Activated gamma-delta T cell treated with Interleukin-2 at 50 U/mL for 16 hours (primary cell): ENCODE measurements around the gene RPL35.
A peak's percentile ranks its signal among the peaks of the same experiment; 100 is the strongest.

Source experiments
- DNase-seq: peaks from one replicate; pipeline ENCODE4 v3.0.0-alpha.2; 2020

The RPL35 gene

DNA sequence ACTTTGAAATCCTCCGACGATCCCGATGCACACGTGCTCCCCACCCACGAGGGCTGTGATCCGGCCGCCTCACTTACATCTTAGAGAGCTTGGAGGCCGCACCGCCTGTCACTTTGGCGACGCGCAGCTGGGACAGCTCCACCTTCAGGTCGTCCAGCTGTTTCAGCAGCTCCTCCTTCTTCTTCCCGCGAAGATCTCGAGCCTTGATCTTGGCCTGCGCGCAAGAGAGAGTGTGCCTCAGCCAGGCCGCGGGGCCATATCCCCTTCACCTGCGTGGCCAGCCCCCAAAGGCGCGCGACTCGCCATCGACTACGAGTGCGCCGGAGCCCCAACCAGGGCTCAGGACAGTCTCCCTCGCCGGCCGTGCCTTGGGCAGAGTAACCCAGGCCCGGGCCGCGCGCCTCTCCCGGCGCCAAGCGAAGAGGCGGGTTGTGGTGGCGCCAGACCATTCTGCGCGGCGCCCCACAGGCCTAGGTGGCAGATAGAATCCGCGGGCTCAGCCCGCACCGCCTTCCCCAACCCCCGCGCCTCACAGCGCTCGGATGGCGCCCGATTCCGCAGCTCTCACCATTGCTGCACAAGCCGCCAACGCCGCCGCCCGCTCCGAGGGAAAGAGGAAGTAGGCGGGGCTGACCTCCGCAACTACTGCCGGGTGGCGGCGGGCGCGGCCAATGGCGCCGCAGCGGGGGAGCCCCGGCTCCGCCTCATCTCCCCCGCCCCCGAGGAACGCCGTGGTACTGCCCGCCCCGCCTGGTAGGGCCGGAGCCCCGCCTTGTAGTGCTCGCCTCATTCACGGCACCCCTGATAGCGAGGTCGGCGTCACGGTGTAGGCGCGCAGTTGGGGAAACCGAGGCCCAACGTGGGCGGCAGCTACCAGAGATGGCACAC is at the start of gene RPL35, which contains the start of gene ARPC5L:
Gene RPL35, minus strand, starts transcription at position 616 of the 888 bp plus-strand sequence. Its CDS starts 45 bp downstream, at position 571.
Gene ARPC5L, plus strand, starts transcription at position 789 of the 888 bp plus-strand sequence. CDS start 7,161 bp downstream, outside the sequence.
- DNase-seq, result peak; percentile 95

DNA sequence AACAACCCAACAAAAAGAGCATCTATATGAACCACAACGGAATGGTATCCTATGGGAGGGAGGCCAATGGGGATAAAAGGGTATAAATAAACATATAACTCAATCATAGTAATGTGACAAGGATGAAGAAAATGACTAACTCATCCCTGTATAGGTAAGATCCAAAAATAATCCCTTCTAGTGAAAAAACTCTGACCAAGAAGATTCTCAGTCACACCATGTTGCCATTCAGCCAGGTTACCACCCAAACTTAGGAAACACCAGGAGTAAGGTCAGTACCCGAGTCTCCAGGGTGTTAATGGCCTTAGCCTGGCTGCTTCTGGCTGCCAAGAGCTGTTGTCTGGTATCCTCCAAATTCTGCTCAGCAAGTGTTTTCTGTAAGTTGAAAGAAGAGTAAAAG is 46.3 kb upstream of the RPL35 start:
- DNase-seq, result no peak

DNA sequence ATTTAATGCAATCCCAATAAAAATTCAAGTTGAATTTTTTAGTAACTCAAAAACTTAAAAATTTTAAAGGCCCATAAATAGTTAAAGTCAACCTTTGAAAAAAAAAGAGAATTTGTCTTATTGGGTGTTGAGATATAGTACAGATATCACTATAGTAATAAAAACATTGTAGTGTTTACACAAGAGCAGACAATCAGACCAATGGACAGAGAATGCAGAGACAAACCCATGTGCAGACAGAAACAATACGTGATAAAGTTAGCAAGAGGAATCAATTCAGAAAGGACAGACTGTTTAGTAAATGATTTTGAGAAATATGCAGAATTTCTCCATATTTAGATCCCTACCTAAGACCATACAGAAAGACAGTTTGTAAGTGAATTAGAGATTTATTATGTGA is 45.2 kb upstream of the RPL35 start:
- no peak for DNase-seq

DNA sequence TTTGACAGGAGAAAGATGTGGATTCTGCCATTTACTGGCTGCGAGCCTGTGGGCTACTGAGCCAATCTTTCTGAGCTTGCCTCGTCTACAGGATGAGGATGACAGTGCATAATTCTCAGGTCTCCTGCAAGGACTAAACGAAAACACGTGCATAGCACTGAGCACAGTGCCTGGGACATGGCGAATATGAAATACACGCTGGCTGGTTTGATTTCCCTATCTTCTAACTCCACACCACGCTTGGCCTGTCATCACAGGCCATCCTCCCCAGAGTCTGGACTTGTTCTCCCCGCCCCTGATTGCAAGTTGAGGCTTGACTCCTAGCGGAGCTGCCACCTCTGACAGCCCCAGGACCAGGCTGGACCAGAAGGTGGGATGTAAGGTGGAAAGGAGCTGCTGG is 38.1 kb upstream of the RPL35 start:
- no peak for DNase-seq

DNA sequence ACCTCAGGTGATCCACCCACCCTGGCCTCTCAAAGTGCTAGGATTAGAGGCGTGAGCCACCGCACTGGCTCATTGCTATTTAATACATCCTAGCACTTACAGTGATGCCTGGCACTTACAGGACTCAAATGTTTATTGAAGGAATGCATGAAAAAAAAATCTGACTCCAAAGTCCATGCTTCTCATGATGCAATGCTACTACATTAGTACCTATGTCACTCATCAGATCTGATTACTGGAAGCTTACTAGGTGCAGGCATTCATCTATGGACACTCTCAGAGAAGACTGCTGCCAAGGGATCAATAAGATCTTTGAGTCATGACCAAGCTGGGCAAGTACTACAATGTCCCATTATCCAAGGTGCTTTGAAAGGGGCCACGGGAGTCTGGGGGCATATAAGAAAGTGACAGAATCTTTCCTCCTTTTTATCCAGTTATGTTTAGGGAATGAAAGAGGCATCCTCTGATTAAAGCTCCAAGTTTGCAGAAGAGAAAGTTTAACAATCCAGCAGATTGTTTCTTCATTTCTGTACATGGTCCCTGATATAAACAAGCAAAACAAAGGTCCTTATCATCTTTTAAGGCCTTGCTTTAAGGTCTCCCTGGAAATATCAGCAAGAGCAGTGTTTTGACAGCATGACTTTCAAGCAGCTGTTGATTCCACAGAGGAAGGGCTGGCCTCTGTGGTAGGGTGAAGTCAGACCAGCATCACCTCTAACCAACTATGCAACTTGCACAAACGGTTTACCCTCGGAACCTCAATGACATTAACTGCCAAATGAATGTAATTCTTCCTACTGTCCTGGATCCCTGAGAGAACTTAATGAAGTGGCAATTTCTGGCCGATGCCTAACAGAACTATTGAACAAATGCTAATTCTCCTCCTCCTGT is 36.1 kb upstream of the RPL35 start:
- DNase-seq, result no peak

DNA sequence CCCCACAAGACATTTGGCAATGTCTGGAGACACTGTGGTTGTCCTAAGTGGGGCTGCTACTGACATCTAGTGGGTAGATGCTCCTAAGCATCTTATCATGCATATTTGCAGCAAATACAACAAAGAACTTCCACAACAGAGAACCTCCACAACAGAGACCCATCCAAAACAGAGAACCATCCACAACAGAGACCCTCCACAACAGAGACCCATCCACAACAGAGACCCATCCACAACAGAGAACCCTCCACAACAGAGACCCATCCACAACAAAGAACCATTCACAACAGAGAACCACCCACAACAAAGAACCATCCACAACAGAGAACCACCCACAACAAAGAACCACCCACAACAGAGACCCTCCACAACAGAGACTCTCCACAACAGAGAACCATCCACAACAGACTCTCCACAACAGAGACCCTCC is 33.0 kb upstream of the RPL35 start:
- peak; percentile 39 for DNase-seq

DNA sequence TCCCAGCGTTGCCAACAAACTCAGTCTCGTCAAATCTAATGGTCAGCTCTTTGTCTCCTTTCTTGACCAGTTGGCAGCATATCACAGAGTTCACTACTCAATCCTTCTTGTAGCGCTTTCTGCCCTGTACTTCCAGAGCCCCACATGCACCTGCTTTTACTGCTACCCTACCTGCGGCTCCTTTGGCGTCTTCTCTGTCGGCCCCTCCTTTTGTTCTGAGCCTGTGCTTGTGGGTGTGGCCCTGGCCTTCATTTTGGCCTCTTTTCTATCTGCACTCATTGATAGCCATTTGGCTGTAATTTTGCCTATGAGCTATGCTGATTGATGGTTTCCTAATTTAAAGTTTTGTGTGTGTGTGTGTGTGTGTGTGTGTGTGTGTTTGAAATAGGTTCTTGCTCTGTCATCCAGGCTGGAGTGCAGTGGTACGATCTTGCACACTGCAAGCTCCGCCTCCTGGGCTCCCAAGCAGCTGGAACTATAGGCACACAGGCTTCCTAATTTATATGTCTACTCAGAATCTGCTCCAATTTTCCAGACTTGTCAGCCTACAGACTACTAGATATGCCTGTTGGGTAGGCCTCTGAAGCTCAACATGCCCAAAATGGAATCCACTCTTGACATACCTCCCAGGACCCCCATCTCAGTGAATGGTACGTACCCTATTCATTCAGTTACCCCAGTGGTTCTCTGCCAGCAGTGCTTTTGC is 32.4 kb upstream of the RPL35 start:
- DNase-seq, result no peak

DNA sequence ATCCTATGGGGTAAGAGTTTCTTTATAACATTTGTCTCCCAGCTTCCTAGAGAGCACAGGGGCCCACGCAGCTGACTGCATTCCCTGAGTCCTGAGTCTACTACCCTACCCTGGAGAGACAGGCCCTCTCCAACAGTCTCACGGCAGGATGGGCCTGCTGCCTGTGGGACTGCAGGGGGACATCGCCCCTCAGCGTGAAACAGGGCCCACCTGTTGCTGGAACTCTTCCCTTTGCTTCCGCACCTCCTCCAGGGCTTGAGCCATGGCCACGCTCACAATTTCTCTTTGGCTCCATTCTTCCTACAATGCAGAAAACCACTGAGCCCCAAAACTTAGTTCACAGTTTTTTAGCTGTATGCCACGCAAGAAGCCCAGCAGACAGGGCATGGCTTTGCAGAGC is 28.4 kb upstream of the RPL35 start:
- DNase-seq, result no peak

DNA sequence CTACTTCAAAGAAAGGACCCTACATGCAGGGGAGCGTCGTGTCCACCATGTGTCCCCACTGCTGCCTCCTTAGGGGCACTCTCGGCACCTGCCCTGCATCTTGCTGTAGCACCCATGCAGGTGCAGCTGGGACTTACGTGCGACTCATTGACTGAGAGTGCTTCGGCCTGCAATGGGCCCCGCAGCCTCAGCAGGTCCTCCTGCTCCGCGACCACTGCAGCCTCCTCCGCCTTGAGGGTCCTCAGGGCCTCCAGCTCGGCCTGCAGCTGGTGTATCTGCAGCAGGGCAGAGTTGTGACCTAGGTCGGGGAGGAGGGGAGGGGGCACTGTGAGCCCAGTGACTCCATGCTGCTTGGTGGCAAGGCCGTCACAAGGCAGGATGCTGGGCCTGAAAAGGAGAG is 27.2 kb upstream of the RPL35 start:
- DNase-seq, result no peak

DNA sequence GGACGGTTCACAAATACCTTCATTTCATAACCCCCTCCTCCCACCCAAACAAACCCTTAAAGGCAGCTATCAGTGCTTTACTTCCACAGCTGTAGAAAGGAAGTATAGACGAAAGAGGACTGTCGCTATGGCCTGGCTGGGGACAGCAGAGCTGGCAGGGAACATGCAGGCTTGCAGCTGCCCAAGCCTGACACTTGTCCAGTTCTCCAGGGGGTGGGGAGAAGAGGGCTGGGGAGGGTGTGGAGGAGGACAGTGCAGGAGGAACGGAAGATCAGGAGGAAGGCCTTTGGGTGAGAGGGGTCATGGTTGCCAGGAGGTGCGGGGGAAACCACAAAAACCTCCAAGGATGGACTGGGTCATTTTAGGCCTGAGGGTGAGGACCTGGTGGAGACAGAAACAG is 26.1 kb upstream of the RPL35 start:
- DNase-seq, result no peak

DNA sequence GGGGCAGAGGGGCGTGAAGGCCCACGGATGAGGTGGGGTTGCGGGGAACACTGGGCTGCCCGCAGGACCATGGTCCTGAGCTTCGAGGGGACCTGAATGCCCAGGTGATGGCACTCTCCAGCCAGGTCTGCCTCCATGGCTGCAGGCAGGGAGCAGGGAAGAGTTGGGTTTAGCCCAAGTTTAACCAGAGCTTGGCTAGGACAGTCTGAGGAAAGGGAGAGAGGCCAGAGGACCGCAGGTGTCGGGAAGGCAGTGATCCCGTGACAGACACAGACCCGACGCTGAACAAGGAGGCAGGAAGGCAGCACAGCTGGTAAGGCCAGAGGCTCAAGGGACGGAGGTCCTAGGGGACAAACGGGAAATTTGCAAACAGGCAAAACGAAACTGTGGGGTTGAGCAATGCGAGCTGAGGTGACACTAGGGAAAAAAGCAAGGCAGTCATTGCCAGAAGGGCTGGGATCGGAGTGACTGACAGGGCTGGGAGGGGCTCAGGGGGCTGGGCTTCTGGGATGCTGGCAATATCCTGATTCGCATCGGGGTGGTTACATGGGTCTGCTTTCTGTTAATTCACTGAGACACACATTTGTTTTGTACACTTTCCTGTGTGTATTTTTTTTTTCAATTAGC is 25.2 kb upstream of the RPL35 start:
- DNase-seq, result no peak

DNA sequence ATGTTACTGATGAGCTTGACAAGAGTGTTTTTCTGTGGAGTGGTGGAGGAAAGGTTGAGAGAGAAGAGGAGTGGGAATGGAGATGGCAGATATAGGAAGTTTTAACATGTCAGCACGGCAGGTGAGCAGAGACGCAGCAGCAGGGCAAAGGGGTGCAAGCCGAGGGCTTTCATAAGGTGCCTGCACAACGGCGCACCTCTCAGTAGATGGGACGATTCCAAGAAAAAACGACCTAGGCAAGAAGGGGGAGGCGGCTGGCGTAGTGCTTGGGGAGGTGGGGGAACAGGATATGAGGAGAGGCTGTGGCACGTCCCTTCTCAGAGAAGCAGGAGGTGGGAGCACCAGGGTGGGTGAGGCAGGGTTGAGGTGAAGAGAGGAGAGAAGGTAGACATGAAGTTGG is 24.7 kb upstream of the RPL35 start:
- DNase-seq, result no peak

DNA sequence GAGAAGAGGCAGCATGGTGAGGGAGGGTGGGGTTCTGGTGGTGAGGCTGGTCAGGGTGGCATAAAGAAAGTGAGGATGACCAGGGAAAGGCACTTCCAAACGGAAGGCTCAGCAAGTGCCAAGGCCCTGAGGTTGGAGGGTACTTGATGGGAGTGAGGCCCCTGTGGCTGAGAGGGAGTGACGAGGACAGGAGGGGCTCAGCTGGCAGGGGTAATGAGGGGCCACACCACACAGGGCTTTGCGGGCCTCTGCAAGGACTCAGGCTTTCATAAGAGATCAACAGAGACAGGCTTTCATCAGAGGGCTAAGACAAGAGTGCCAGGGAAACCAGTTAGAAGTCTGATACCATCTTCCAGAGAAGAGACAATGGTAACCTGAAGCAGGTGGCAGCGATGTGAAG is 23.8 kb upstream of the RPL35 start:
- DNase-seq, result no peak

DNA sequence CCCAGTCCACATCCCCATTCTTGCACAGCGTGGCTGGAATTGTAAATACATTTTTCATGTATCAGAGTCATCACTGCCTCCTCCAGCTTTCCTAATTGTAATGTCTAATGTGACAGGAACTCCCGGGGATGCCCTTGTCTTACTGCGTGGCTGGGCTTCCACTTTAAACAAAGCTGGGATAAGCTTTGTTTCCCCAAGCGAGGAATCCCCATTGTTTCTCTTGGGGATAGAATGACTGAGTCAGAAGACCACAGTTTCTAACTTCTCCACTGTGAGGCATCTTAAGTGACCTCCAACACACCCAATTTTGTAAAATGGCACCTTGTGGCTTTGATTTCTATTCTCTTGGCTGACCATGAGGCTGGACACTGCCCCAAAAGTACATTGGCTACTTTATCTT is 22.6 kb upstream of the RPL35 start:
- DNase-seq, result no peak

DNA sequence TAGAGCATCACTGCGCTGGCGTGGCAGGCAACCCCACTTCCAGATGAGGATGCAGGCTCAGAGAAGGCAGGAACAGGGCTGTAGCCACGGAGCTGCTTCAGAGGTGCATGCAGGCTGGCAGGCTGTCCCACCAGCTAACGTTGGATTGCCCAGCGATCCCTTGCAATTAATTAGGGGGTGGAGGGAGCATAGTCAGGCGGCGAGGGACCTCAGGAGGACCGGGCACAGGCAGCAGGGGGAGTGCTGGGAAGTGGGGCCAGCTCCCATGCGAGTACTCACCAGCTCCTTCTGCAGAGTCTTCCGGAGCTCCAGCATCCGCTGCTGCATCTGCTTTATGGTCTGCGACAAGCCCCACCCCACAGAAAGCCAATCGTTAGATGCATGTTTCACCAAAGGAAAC is 20.5 kb upstream of the RPL35 start:
- DNase-seq, result no peak

DNA sequence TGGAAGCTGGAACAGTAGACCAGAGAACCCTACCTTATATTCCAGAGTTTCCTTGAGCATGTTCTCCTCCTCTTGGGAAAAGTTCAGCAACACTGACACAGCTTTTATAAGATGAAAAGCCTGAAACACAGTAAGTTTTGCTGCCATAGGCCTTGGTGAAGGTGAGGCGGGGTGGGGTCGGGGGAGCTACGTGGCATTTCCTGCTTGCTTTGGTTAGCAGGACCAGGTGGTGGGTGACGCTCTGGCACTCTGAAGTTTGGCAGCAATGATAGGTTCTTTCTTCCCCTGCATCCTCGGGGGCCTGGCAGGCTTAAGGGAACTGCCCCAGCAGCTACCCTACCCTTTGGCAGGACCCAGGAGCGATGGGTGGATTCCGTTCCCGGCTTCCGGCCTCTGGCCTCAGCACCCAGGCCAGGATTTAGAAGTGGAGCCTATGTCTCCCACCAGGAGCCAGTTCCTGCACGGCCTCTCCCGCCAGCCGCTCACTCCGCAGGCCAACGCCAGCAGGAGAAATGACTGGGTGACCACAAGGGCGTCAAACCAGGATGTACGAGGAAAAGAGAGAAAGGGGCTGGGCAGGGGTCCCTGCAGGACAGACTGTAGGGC is 19.5 kb upstream of the RPL35 start:
- DNase-seq, result no peak

DNA sequence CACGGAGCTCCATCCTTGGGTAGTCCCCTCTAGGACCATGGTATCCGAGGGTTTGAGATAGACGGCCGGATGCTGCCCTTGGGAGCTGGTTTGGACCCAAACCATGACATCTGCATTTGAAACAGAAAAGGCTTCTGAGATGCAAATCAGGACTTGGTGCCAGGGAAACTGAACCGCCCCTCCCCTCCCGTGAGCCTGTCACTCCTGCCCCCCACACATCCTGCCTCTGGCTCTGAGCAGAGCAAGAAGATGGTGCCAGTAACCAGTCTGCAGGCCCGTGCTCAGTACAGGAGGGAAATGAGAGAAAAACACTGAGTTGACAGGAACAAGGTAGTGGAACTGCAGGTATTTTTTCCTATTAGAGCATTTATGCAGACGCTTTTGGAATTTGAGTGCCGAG is 18.7 kb upstream of the RPL35 start:
- no peak for DNase-seq

DNA sequence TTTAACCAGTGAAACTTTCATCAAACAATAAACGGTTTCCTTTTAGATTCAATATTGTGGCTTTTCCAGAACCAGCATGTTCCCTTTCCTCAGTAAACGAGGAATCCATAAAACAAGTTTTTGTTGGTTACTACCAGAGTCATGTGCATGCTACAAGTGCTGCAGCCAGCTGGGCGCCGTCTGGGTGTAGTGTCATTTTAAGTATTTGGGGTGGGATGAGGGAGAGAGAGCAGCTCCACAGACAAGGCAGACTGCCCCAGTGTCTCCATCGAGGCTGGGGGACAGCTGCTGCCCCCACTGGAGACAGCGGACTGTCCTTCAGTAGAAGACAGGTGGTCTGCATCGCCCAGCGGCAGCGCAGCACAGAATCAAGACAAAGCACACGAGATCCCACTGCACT is 17.5 kb upstream of the RPL35 start:
- DNase-seq, result no peak

DNA sequence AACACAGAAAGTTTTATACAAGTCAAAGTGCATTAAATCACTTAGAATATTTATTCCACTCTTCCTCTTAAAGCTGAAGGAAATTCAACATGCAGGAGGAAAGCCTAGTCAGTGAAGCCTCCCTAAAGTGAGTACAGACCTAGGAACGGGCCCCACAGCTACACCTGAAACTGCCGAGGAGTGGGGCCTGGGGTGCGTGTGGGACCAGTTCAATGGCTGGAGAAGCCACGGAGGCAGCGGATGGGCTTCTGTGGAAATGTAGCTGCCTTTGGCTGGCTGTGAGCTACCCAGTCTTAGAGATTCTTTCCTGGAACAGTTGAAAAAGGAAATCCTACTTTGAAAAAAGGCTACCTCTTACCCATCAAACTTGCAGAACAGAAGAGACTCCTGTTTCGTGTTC is 16.8 kb upstream of the RPL35 start:
- DNase-seq, result no peak

DNA sequence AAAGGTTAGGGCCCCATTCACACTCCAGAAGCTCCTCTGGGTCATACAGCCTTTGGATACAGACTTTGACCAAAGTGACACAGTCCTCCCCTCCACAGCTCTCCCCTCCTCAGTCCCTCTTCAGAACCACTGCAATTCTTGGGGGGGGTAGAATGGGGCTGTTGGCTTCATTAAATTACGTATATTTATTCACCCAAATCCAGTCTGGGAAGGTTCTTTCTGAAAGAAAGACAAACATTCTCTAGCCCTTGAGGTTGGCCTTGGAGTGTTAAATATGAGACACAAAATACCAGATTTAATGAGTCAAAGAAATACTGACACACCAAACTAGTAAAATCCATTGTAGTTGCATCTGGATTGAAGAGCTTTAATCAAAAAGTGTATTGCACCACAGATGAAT is 16.3 kb upstream of the RPL35 start:
- no peak for DNase-seq

DNA sequence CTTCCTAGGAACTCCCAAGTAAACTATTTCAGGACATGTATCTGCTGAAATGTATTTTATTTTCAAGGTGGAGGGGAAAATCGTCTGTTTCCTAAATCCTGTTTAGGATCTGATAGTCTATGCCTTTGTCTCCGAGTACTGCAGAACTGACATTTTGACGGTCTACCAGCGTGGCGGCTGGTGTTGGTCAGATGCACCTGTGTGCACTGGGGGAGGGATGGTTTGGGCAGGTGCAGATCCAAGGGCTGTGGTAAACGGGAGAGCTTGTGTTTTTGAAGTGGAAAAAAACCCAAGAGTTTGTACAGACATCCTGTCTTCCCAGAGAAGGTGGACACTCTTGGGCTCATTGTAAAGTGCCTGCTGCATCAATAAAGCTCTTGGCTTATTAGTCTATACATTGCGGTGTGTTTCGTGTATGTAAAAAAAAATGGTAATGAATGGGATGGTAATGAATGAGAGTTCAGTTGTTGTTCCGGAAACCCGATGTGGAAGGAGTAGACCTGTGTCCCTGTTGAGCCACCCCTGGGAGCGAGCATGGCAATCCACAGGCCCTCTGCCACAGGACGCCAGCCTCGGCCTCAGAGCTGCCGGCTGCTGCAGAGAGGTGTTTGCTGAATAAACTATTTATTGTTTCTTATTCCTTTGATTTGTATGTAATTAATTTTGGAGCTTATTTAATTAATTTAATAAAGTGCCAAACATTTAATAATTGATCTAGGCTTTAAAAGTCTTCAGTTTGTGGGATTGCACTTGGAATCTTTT is 15.4 kb upstream of the RPL35 start:
- no peak for DNase-seq
